Panc1 (cell line): ENCODE measurements around the gene CORIN. TPM values are rescaled to one million over a fixed set of nuclear protein-coding genes. Genes with fewer than 3 reads are reported as not detected.

ENCODE experiments used
- ATAC-seq: fragments of 200-7000 bp; cut with Tn5 transposase; 2 replicates; pipeline ENCODE4 v1.9.1; 2020; ENCODE audit warnings: mild to moderate bottlenecking, moderate library complexity
- BruUV-seq: library from RNA; stranded (reverse); fragments of 400-500 nt; replicated peaks from 2 replicates; lab custom pipeline; 2021; lab: Mats Ljungman, UMichigan
- CTCF ChIA-PET: fragments of 300-600 bp; sonication (Branson Sonifier 250); formaldehyde crosslinking; loops from one replicate; lab custom pipeline; 2022; ENCODE audit warnings: antibody characterized with exemption; lab: Charles Lee
- POLR2A ChIA-PET: fragments of 300-600 bp; sonication (Branson Sonifier 250); formaldehyde crosslinking; loops from one replicate; lab custom pipeline; 2022; ENCODE audit warnings: antibody characterized with exemption; lab: Charles Lee
- DNase-seq: peaks from one replicate; pipeline ENCODE4 v3.0.0-alpha.2; 2010; ENCODE audit warnings: low read depth, low spot score
- H3K27ac ChIP-seq: 2 replicates; pipeline ENCODE4 v1.5.1; 2011; ENCODE audit warnings: mild to moderate bottlenecking, low read length, inconsistent platforms
- H3K27me3 ChIP-seq: fragments of 200-500 bp; sonication (Bioruptor generic); 2 replicates; pipeline ENCODE4 v1.6.0; 2014; ENCODE audit warnings: low read length, inconsistent platforms; ENCODE audit not compliant: control insufficient read depth, insufficient read depth
- H3K36me3 ChIP-seq: fragments of 200-500 bp; sonication (Bioruptor generic); 2 replicates; pipeline ENCODE4 v1.5.1; 2014; ENCODE audit warnings: inconsistent platforms, mild to moderate bottlenecking, low read length, moderate library complexity; ENCODE audit not compliant: control insufficient read depth, insufficient read depth
- H3K4me1 ChIP-seq: 2 replicates; pipeline ENCODE4 v1.5.1; 2011; ENCODE audit warnings: inconsistent platforms, mild to moderate bottlenecking, low read length, moderate library complexity; ENCODE audit not compliant: control insufficient read depth, insufficient read depth
- H3K4me3 ChIP-seq, 2 experiments: 2 replicates each; pipeline ENCODE4 v1.5.1; 2011 to 2012; ENCODE audit warnings: low read depth in 2 of 2, low read length in 2 of 2, mild to moderate bottlenecking in 2 of 2, inconsistent platforms in 1 of 2, moderate library complexity in 1 of 2
- H3K9me3 ChIP-seq: fragments of 200-500 bp; sonication (Bioruptor generic); 2 replicates; pipeline ENCODE4 v1.5.1; 2014; ENCODE audit warnings: low read depth, mild to moderate bottlenecking, inconsistent platforms, low read length, moderate library complexity; ENCODE audit not compliant: control insufficient read depth, insufficient read depth
- POLR2AphosphoS5 ChIP-seq: IDR thresholded peaks from 2 replicates; pipeline ENCODE4 v1.6.1; 2012; ENCODE audit warnings: mild to moderate bottlenecking, low read depth, low read length, moderate library complexity
- SIN3A ChIP-seq: IDR thresholded peaks from 2 replicates; pipeline ENCODE4 v1.6.1; 2012; ENCODE audit warnings: low read depth, mild to moderate bottlenecking, low read length, moderate library complexity, borderline replicate concordance; ENCODE audit not compliant: insufficient read depth
- TCF7L2 ChIP-seq: IDR thresholded peaks from 2 replicates; pipeline ENCODE4 v1.6.1; 2011; ENCODE audit warnings: mild to moderate bottlenecking, low read depth, low read length, inconsistent platforms
- in situ Hi-C: cut with HindIII; loops from 2 replicates; pipeline ENCODE4 v1.10.0; 2016; ENCODE audit warnings: low sequenced_read_pairs, low pct_unique_long_range_greater_than_20kb
- intact Hi-C: fragments of 100-400 bp; cut with micrococcal nuclease; formaldehyde crosslinking; loops from one replicate; pipeline ENCODE4 v1.10.0; 2022; ENCODE audit not compliant: unreplicated experiment
- total RNA-seq: library from RNA; stranded (reverse); gene quantifications from one replicate; pipeline ENCODE4 v1.2.1, GENCODE V29; 2021; ENCODE audit not compliant: unreplicated experiment
- TF ChIP-seq, protein P1 (sequence below), 2 experiments: IDR thresholded peaks; 2 replicates each; pipeline ENCODE4 v1.6.1; 2011 to 2012; ENCODE audit warnings: low read depth in 2 of 2, control low read depth in 1 of 2, low read length in 1 of 2, mild to moderate bottlenecking in 1 of 2, moderate library complexity in 1 of 2; ENCODE audit not compliant: insufficient read depth in 1 of 2
- TF ChIP-seq, protein P2 (sequence below): fragments of 450-650 bp; IDR thresholded peaks from 2 replicates; pipeline ENCODE4 v1.5.1; 2017; ENCODE audit warnings: mild to moderate bottlenecking

CORIN gene
- total RNA-seq, 1 experiment from 2014 or later, result not detected

DNA sequence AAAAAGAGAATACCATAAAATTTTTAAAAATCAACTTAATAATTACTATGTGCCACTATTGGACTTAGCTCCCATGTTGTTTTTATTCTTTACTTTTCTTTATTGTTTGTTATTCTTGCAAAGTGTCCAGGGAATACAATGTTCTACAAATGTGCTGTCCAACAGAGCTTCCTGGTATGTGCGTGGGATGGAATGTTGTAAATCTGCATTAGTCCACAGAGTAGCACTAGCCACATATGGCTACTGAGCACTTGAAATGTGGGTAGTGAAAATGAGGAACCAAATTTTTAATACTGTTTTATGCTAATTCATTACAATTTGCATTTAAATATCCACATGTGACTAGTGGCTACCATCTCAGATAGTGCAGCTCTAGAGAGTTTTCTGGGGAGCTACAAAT, 14.3 kb upstream of the CORIN start:
- DNase-seq (no peak), ATAC-seq (no peak)
- in situ Hi-C loops, result no loop called here
- H3K4me1 ChIP-seq, result no peaks in the 10 kb centered on the region
- ChIA-PET POLR2A (no interaction called here), CTCF (no interaction called here)
- no peaks in the 10 kb centered on the region for H3K27me3 ChIP-seq
- intact Hi-C loops, result no loop called here
- no peak overlapping the region for H3K4me3 ChIP-seq
- no peak for TF ChIP-seq SIN3A
- TF ChIP-seq, protein P1, sequence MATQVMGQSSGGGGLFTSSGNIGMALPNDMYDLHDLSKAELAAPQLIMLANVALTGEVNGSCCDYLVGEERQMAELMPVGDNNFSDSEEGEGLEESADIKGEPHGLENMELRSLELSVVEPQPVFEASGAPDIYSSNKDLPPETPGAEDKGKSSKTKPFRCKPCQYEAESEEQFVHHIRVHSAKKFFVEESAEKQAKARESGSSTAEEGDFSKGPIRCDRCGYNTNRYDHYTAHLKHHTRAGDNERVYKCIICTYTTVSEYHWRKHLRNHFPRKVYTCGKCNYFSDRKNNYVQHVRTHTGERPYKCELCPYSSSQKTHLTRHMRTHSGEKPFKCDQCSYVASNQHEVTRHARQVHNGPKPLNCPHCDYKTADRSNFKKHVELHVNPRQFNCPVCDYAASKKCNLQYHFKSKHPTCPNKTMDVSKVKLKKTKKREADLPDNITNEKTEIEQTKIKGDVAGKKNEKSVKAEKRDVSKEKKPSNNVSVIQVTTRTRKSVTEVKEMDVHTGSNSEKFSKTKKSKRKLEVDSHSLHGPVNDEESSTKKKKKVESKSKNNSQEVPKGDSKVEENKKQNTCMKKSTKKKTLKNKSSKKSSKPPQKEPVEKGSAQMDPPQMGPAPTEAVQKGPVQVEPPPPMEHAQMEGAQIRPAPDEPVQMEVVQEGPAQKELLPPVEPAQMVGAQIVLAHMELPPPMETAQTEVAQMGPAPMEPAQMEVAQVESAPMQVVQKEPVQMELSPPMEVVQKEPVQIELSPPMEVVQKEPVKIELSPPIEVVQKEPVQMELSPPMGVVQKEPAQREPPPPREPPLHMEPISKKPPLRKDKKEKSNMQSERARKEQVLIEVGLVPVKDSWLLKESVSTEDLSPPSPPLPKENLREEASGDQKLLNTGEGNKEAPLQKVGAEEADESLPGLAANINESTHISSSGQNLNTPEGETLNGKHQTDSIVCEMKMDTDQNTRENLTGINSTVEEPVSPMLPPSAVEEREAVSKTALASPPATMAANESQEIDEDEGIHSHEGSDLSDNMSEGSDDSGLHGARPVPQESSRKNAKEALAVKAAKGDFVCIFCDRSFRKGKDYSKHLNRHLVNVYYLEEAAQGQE (IDR thresholded peaks at IDR 0.05; ENCODE audit: insufficient read depth in 1 of 2, low read depth in 2 of 2, low read length in 1 of 2), result no peak
- no peak for TF ChIP-seq POLR2AphosphoS5
- TF ChIP-seq TCF7L2, result no peak
- TF ChIP-seq, protein P2, sequence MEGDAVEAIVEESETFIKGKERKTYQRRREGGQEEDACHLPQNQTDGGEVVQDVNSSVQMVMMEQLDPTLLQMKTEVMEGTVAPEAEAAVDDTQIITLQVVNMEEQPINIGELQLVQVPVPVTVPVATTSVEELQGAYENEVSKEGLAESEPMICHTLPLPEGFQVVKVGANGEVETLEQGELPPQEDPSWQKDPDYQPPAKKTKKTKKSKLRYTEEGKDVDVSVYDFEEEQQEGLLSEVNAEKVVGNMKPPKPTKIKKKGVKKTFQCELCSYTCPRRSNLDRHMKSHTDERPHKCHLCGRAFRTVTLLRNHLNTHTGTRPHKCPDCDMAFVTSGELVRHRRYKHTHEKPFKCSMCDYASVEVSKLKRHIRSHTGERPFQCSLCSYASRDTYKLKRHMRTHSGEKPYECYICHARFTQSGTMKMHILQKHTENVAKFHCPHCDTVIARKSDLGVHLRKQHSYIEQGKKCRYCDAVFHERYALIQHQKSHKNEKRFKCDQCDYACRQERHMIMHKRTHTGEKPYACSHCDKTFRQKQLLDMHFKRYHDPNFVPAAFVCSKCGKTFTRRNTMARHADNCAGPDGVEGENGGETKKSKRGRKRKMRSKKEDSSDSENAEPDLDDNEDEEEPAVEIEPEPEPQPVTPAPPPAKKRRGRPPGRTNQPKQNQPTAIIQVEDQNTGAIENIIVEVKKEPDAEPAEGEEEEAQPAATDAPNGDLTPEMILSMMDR, result no peak
- H3K9me3 ChIP-seq, result no peaks in the 10 kb centered on the region
- H3K36me3 ChIP-seq, result no peaks in the 10 kb centered on the region; the same call in 1 of the 2 replicates
- no peak overlapping the region for H3K27ac ChIP-seq
- BruUV-seq, result no TSS peak

DNA sequence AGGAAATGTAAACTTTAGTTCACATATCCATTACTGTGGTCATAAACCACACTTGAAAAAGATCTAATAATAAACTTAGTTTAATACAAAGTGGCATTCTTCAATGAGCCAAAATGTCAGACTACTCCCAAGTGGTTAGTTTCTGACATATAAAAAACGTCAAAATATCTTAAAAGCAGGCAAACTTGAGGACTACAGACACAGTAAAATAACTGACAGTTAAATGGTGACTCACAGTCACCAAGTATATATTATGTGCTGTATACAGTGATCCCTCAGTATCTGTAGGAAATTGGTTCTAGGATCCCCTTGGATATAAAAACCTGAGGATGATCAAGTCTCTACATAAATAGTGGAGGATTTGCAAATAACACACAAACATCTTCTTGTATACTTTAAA, 11.6 kb upstream of the CORIN start:
- Histone ChIP-seq H3K27ac (no peak overlapping the region), H3K4me3 (no peak overlapping the region), H3K36me3 (no peaks in the 10 kb centered on the region; the same call in 1 of the 2 replicates), H3K9me3 (no peaks in the 10 kb centered on the region), H3K27me3 (no peaks in the 10 kb centered on the region), H3K4me1 (no peaks in the 10 kb centered on the region)
- ATAC-seq (no peak), DNase-seq (no peak)
- CTCF ChIA-PET, result no interaction called here
- no TSS peak for BruUV-seq
- intact Hi-C loops (no loop called here), in situ Hi-C loops (no loop called here)
- POLR2A ChIA-PET, result no interaction called here
- TF ChIP-seq, protein P2, result no peak
- TF ChIP-seq POLR2AphosphoS5, result no peak
- TF ChIP-seq TCF7L2, result no peak
- TF ChIP-seq SIN3A, result no peak
- TF ChIP-seq, protein P1 (IDR thresholded peaks at IDR 0.05; ENCODE audit: insufficient read depth in 1 of 2, low read depth in 2 of 2, low read length in 1 of 2), result no peak
